Smooth muscle cell (in vitro differentiated cells): ENCODE data around the gene B3GAT2. TPM values are rescaled to one million over a fixed set of nuclear protein-coding genes. Genes with fewer than 3 reads are reported as not detected.

Source experiments
- DNase-seq: peaks from one replicate; lab custom pipeline; 2025; ENCODE audit not compliant: unreplicated experiment; lab: John Stamatoyannopoulos, UW
- H2AFZ ChIP-seq: fragments of 200-600 bp; sonication (generic); 2 replicates; pipeline ENCODE4 v1.6.0; 2016; ENCODE audit warnings: antibody characterized with exemption, low read depth, mild to moderate bottlenecking
- H3F3A ChIP-seq: fragments of 200-600 bp; sonication (generic); 2 replicates; pipeline ENCODE4 v1.6.0; 2017; ENCODE audit warnings: antibody characterized with exemption, low read depth
- H3K27ac ChIP-seq: fragments of 200-600 bp; sonication (generic); 2 replicates; pipeline ENCODE4 v1.5.1; 2016; ENCODE audit warnings: low read depth, mild to moderate bottlenecking
- H3K27me3 ChIP-seq: fragments of 200-600 bp; sonication (generic); 2 replicates; pipeline ENCODE4 v1.6.1; 2016; ENCODE audit warnings: low read depth, mild to moderate bottlenecking
- H3K36me3 ChIP-seq: fragments of 200-600 bp; sonication (generic); 2 replicates; pipeline ENCODE4 v1.5.1; 2016; ENCODE audit warnings: low read depth
- H3K4me1 ChIP-seq: fragments of 200-600 bp; sonication (generic); 2 replicates; pipeline ENCODE4 v1.5.1; 2016; ENCODE audit warnings: low read depth
- H3K4me2 ChIP-seq: fragments of 200-600 bp; sonication (generic); 2 replicates; pipeline ENCODE4 v1.6.0; 2016; ENCODE audit warnings: mild to moderate bottlenecking
- H3K4me3 ChIP-seq: fragments of 200-600 bp; sonication (generic); 2 replicates; pipeline ENCODE4 v1.5.1; 2016; ENCODE audit warnings: mild to moderate bottlenecking
- H3K79me2 ChIP-seq: fragments of 200-600 bp; sonication (generic); 2 replicates; pipeline ENCODE4 v1.6.0; 2016; ENCODE audit warnings: low read depth, mild to moderate bottlenecking
- H3K9ac ChIP-seq: fragments of 200-600 bp; sonication (generic); 2 replicates; pipeline ENCODE4 v1.6.0; 2016; ENCODE audit warnings: low read depth
- H3K9me3 ChIP-seq: fragments of 200-600 bp; sonication (generic); replicated peaks from 2 replicates; pipeline ENCODE4 v1.5.1; 2016; ENCODE audit warnings: low read depth
- H4K20me1 ChIP-seq: fragments of 200-600 bp; sonication (generic); 2 replicates; pipeline ENCODE4 v1.6.0; 2016; ENCODE audit warnings: low read depth
- WGBS: methylation state at CpG from one replicate; pipeline ENCODE4 v1.1.7; 2016; ENCODE audit warnings: low lambda C conversion rate; 5-methylcytosine and 5-hydroxymethylcytosine counted together
- polyA plus RNA-seq: library from polyadenylated mRNA; unstranded; fragments of >200 nt; fragmentation: Nextera tagmentation; extraction: Ambion mirVana; gene quantifications from 2 replicates; pipeline ENCODE4 v1.2.1, GENCODE V29; 2016
- total RNA-seq: library from RNA; depleted of rRNA; stranded (reverse); fragments of >200 nt; gene quantifications from 2 replicates; pipeline ENCODE4 v1.2.3, GENCODE V29; 2014
- TF ChIP-seq, protein P1 (sequence below): fragments of 200-600 bp; sonication (generic); IDR thresholded peaks from 2 replicates; pipeline ENCODE4 v1.5.1; 2017; ENCODE audit warnings: borderline replicate concordance, mild to moderate bottlenecking, antibody characterized with exemption; ENCODE audit not compliant: insufficient read depth, poor library complexity, severe bottlenecking

Gene B3GAT2
- total and polyA plus RNA-seq, 2 experiments from 2014 or later, result 0.13 to 0.14 TPM

DNA sequence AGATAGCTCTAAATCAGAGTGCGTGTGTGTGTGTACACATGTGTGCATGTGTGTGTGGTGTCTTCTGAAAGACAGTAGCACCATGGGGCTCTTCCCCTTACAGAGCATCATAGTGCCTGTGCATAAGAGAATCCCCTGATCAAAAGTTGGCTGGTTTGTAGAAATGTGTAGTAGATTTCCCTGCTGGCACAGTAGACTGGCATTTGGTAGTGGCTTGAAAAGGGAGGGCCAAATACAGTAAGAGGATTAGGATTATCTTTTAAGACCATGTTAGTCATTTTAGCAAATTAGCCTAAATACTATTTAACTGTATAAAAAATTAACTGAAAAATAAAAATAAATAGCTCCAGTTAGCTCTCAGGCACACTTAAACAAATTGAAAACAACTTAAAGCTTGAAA, 112.6 kb downstream of the B3GAT2 start:
- Histone ChIP-seq H3K4me2 (no peak overlapping the region), H3K36me3 (no peaks in the 10 kb centered on the region), H3K4me1 (no peaks in the 10 kb centered on the region), H3F3A (no peaks in the 10 kb centered on the region), H2AFZ (no peak overlapping the region), H3K27ac (no peak overlapping the region), H3K9ac (no peak overlapping the region), H3K4me3 (no peak overlapping the region), H3K27me3 (no peaks in the 10 kb centered on the region), H4K20me1 (peaks cover 9% of the 10 kb centered on the region), H3K9me3 (no peaks in the 10 kb centered on the region), H3K79me2 (no peaks in the 10 kb centered on the region)
- no peak for DNase-seq
- 100% methylated on average over 1 of the region's 1 CpG for WGBS
- TF ChIP-seq, protein P1, sequence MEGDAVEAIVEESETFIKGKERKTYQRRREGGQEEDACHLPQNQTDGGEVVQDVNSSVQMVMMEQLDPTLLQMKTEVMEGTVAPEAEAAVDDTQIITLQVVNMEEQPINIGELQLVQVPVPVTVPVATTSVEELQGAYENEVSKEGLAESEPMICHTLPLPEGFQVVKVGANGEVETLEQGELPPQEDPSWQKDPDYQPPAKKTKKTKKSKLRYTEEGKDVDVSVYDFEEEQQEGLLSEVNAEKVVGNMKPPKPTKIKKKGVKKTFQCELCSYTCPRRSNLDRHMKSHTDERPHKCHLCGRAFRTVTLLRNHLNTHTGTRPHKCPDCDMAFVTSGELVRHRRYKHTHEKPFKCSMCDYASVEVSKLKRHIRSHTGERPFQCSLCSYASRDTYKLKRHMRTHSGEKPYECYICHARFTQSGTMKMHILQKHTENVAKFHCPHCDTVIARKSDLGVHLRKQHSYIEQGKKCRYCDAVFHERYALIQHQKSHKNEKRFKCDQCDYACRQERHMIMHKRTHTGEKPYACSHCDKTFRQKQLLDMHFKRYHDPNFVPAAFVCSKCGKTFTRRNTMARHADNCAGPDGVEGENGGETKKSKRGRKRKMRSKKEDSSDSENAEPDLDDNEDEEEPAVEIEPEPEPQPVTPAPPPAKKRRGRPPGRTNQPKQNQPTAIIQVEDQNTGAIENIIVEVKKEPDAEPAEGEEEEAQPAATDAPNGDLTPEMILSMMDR, result no peak

DNA sequence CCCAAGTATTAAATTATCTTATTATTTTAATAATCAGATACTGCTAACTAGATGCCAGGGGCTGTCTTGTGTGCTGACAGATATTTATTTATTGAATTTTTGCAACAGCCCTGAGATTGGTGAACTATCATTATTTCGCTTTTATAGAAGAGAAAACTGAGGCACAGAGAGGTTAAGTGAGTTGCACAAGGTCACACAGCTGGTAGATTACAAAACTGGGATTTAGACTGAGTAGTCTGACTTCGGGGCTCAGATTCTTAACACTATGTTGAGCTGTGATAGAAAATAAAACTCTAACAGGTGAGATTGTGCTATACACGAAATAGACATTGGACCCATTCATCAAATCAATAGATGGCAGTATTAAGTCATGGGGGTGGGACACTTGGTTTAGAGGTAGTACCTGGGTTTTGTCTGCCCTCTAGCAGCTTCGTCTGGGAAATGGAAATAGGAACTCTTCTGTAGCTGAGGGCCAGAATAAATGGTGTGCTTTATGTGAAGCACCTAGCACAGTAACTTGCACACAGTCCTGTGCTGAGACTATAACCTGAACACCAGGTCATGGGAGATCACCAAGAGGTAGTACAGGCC, 113.4 kb downstream of the B3GAT2 start:
- H3K4me3 ChIP-seq, result no peak overlapping the region
- H3K9ac ChIP-seq, result no peak overlapping the region
- 98% methylated on average over 4 of the region's 4 CpGs for WGBS
- H3K9me3 ChIP-seq, result no peaks in the 10 kb centered on the region
- no peak overlapping the region for H2AFZ ChIP-seq
- no peaks in the 10 kb centered on the region for H3K4me1 ChIP-seq
- H3K4me2 ChIP-seq, result no peak overlapping the region
- H3K36me3 ChIP-seq, result no peaks in the 10 kb centered on the region
- H3K27ac ChIP-seq, result no peak overlapping the region
- DNase-seq, result no peak
- TF ChIP-seq, protein P1, result no peak
- no peaks in the 10 kb centered on the region for H3K79me2 ChIP-seq
- H4K20me1 ChIP-seq, result peaks cover 9% of the 10 kb centered on the region
- no peaks in the 10 kb centered on the region for H3F3A ChIP-seq
- no peaks in the 10 kb centered on the region for H3K27me3 ChIP-seq

DNA sequence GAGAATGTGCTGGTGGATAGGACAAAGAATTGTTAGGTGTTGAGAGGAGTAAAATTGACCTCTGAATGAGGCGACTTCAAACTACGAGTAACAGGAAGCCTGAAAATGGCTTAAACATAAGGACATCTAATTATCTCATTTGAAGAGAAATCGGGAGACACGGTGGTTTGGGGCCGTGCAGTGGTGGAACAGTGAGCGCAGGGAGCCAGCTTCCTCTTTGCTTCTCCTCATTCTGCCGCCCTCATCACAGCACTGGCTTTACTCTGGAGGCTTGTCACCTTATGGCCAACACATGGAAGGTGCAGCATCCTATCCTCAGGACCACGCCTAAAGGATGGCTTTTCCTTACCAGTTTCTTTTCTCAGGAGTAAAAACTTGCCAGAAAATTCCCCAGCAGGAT, 114.3 kb downstream of the B3GAT2 start:
- TF ChIP-seq, protein P1, result no peak
- no peak overlapping the region for H2AFZ ChIP-seq
- H4K20me1 ChIP-seq, result peaks cover 9% of the 10 kb centered on the region
- no peaks in the 10 kb centered on the region for H3K36me3 ChIP-seq
- no peaks in the 10 kb centered on the region for H3K27me3 ChIP-seq
- H3K27ac ChIP-seq, result no peak overlapping the region
- DNase-seq, result no peak
- no peak overlapping the region for H3K4me3 ChIP-seq
- H3F3A ChIP-seq, result no peaks in the 10 kb centered on the region
- H3K79me2 ChIP-seq, result no peaks in the 10 kb centered on the region
- H3K9me3 ChIP-seq, result no peaks in the 10 kb centered on the region
- H3K4me2 ChIP-seq, result no peak overlapping the region
- H3K4me1 ChIP-seq, result no peaks in the 10 kb centered on the region
- no peak overlapping the region for H3K9ac ChIP-seq
- 95% methylated on average over 8 of the region's 8 CpGs for WGBS

DNA sequence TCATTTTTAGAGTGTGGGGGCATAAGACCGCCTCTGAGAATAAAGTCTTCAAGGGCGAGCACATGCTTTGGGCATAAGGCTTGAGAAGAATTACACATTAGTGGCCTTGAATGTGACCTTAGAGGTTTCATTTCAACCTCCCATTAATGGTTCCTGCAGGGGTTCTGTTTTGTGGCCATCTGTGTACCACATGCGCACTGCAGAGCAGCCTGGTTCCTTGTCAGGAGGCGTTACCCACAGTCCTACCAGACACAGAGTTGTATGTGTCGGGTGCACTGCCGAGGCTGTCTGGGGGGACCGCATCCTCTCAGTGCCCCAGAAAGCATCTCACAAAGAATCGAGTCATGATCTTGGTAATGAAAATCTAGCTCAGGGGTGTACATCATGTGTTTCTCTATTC, 115.7 kb downstream of the B3GAT2 start:
- Histone ChIP-seq H3K27me3 (no peaks in the 10 kb centered on the region), H3K9me3 (no peaks in the 10 kb centered on the region), H3K4me3 (no peak overlapping the region), H3K36me3 (no peaks in the 10 kb centered on the region), H3K9ac (no peak overlapping the region), H3K4me2 (no peak overlapping the region), H4K20me1 (peaks cover 9% of the 10 kb centered on the region), H3K4me1 (no peaks in the 10 kb centered on the region), H3K79me2 (no peaks in the 10 kb centered on the region), H2AFZ (no peak overlapping the region), H3K27ac (no peak overlapping the region), H3F3A (no peaks in the 10 kb centered on the region)
- WGBS, result 97% methylated on average over 8 of the region's 8 CpGs
- no peak for DNase-seq
- TF ChIP-seq, protein P1, result no peak
